Endodermal cell (in vitro differentiated cells): ENCODE data around the gene FILIP1L. TPM values are rescaled to one million over a fixed set of nuclear protein-coding genes. Genes with fewer than 3 reads are reported as not detected.

ENCODE experiments used
- DNase-seq: peaks from one replicate; pipeline ENCODE4 v3.0.0-alpha.2; 2017
- H3K27ac ChIP-seq: 2 replicates; pipeline ENCODE4 v1.5.1; 2013; ENCODE audit warnings: mild to moderate bottlenecking, low read depth, low read length, moderate library complexity
- H3K27me3 ChIP-seq: 2 replicates; pipeline ENCODE4 v1.6.1; 2013; ENCODE audit warnings: mild to moderate bottlenecking, low read length, moderate library complexity; ENCODE audit not compliant: insufficient read depth, control insufficient read depth, poor library complexity, severe bottlenecking
- H3K36me3 ChIP-seq: 2 replicates; pipeline ENCODE4 v1.7.0; 2013; ENCODE audit warnings: mild to moderate bottlenecking, low read length, moderate library complexity; ENCODE audit not compliant: control insufficient read depth, insufficient read depth
- H3K4me1 ChIP-seq: one replicate; pipeline ENCODE4 v1.7.0; 2013; ENCODE audit warnings: low read length; ENCODE audit not compliant: control insufficient read depth, insufficient read depth
- H3K4me3 ChIP-seq: 2 replicates; pipeline ENCODE4 v1.5.1; 2013; ENCODE audit warnings: mild to moderate bottlenecking, low read length, moderate library complexity
- H3K9ac ChIP-seq: 2 replicates; pipeline ENCODE4 v1.6.1; 2013; ENCODE audit warnings: mild to moderate bottlenecking, low read length, moderate library complexity; ENCODE audit not compliant: poor library complexity, severe bottlenecking; ENCODE audit errors: extremely low read depth
- H3K9me3 ChIP-seq: 2 replicates; pipeline ENCODE4 v1.6.1; 2013; ENCODE audit warnings: mild to moderate bottlenecking, low read length, moderate library complexity; ENCODE audit not compliant: control insufficient read depth
- H3K27ac Mint-ChIP-seq: 2 replicates; pipeline ENCODE4 v1.8.0; 2020; ENCODE audit warnings: mixed read lengths
- H3K27me3 Mint-ChIP-seq: 2 replicates; pipeline ENCODE4 v1.8.0; 2021; ENCODE audit warnings: mild to moderate bottlenecking, mixed read lengths; ENCODE audit not compliant: insufficient read depth
- H3K36me3 Mint-ChIP-seq: 2 replicates; pipeline ENCODE4 v1.8.0; 2020; ENCODE audit warnings: low read depth, mixed read lengths
- H3K4me1 Mint-ChIP-seq: 2 replicates; pipeline ENCODE4 v1.8.0; 2020; ENCODE audit warnings: mixed read lengths
- H3K4me3 Mint-ChIP-seq: 2 replicates; pipeline ENCODE4 v1.8.0; 2020; ENCODE audit warnings: mild to moderate bottlenecking, moderate library complexity, mixed read lengths
- H3K9me3 Mint-ChIP-seq: 2 replicates; pipeline ENCODE4 v1.8.0; 2020; ENCODE audit warnings: mild to moderate bottlenecking, mixed read lengths
- CTCF ChIP-seq: fragments of 200-600 bp; sonication (generic); conservative IDR thresholded peaks from 2 replicates; pipeline ENCODE4 v1.5.0; 2021; ENCODE audit warnings: antibody characterized with exemption, mild to moderate bottlenecking
- WGBS, 2 experiments: methylation state at CpG; one replicate each; pipeline versions ENCODE4 v1.1.5 to v1.1.7; 2013; ENCODE audit warnings: missing lambda C conversion rate in 2 of 2, mixed read lengths in 1 of 2; ENCODE audit not compliant: insufficient coverage in 1 of 2, insufficient read length in 1 of 2; 5-methylcytosine and 5-hydroxymethylcytosine counted together
- total RNA-seq, 2 donors: library from RNA; stranded (reverse); fragmentation: NEBNext Ultra II Directional in 1 of 2; extraction: Animal tissue kit (Norgen Biotek cat#: 25700) in 1 of 2; gene quantifications; 2 replicates in 1 of 2; 3 replicates in 1 of 2; pipeline ENCODE4 v1.2.1, GENCODE V29; 2021

The FILIP1L gene
- total RNA-seq, 2 donors from 2014 or later = 0.84 to 2.5 TPM

- no peak for TF ChIP-seq CTCF
- Histone ChIP-seq H3K27me3 (no peaks in the 10 kb centered on the region), H3K36me3 (no peaks in the 10 kb centered on the region), H3K9ac (no peak overlapping the region), H3K4me1 (no peaks in the 10 kb centered on the region), H3K4me3 (no peak overlapping the region), H3K27ac (no peak overlapping the region), H3K9me3 (peaks cover 10% of the 10 kb centered on the region)
- 91 to 100% methylated on average over 2 of the region's 2 CpGs for WGBS, 2 experiments
- Mint-ChIP-seq H3K27ac (no peak overlapping the region), H3K36me3 (peaks cover 19% of the 10 kb centered on the region), H3K4me3 (no peak overlapping the region), H3K27me3 (no peaks in the 10 kb centered on the region), H3K4me1 (no peaks in the 10 kb centered on the region), H3K9me3 (peaks cover 37% of the 10 kb centered on the region)
- no peak for DNase-seq
These were observed 117.0 kb downstream of the FILIP1L start for GRCh38 chr3:99997293-99997692.

- Histone ChIP-seq H3K9me3 (peaks cover 10% of the 10 kb centered on the region), H3K9ac (no peak overlapping the region), H3K36me3 (no peaks in the 10 kb centered on the region), H3K27ac (no peak overlapping the region), H3K27me3 (no peaks in the 10 kb centered on the region), H3K4me3 (no peak overlapping the region), H3K4me1 (no peaks in the 10 kb centered on the region)
- Mint-ChIP-seq H3K36me3 (peaks cover 10% of the 10 kb centered on the region), H3K4me1 (no peaks in the 10 kb centered on the region), H3K27ac (no peak overlapping the region), H3K4me3 (no peak overlapping the region), H3K27me3 (no peaks in the 10 kb centered on the region), H3K9me3 (peaks cover 21% of the 10 kb centered on the region)
- WGBS, 2 experiments = 88 to 100% methylated on average over 1 of the region's 1 CpG
- no peak for TF ChIP-seq CTCF
- no peak for DNase-seq
These were observed 124.1 kb downstream of the FILIP1L start for GRCh38 chr3:99990179-99990578.

- no peak overlapping the region for H3K27ac Mint-ChIP-seq
- no peaks in the 10 kb centered on the region for H3K27me3 ChIP-seq
- H3K4me3 ChIP-seq = no peak overlapping the region
- no peaks in the 10 kb centered on the region for H3K9me3 Mint-ChIP-seq
- H3K36me3 Mint-ChIP-seq = no peaks in the 10 kb centered on the region
- WGBS, 2 experiments = 96 to 100% methylated on average over 1 to 2 of the region's 2 CpGs
- H3K4me3 Mint-ChIP-seq = no peak overlapping the region
- no peak overlapping the region for H3K27ac ChIP-seq
- H3K27me3 Mint-ChIP-seq = no peaks in the 10 kb centered on the region
- no peak for TF ChIP-seq CTCF
- no peaks in the 10 kb centered on the region for H3K9me3 ChIP-seq
- DNase-seq = no peak
- H3K9ac ChIP-seq = no peak overlapping the region
- no peaks in the 10 kb centered on the region for H3K4me1 ChIP-seq
- H3K4me1 Mint-ChIP-seq = no peaks in the 10 kb centered on the region
- H3K36me3 ChIP-seq = no peaks in the 10 kb centered on the region
These were observed 129.6 kb downstream of the FILIP1L start for GRCh38 chr3:99984668-99985067.
